ENCODE data around the gene ASPSCR1.

Gene ASPSCR1

GRCh38 chr17:81977211-81977808, at the start of gene ASPSCR1:
Gene ASPSCR1 (plus strand): TSS chr17:81977629. CDS start chr17:81977647, 18 bp downstream.
- no peak for DNase-seq

- DNase-seq = peak; percentile 73
These were observed 49.5 kb upstream of the ASPSCR1 start, which contains the start of gene MAFG for GRCh38 chr17:81927653-81928543. Gene MAFG (minus strand): TSS chr17:81927735. CDS start chr17:81923185, 4,550 bp downstream.

GRCh38 chr17:81928544-81929252, 48.7 kb upstream of the ASPSCR1 start:
- no peak for DNase-seq

GRCh38 chr17:81929253-81930141, 47.9 kb upstream of the ASPSCR1 start:
- no peak for DNase-seq

- DNase-seq = no peak
These were observed 47.0 kb upstream of the ASPSCR1 start for GRCh38 chr17:81930142-81931125.

- DNase-seq = no peak
These were observed 46.3 kb upstream of the ASPSCR1 start for GRCh38 chr17:81931189-81931556.

GRCh38 chr17:81931557-81932332, 45.7 kb upstream of the ASPSCR1 start:
- DNase-seq = no peak

- DNase-seq = no peak
These were observed 45.0 kb upstream of the ASPSCR1 start for GRCh38 chr17:81932333-81932983.

- no peak for DNase-seq
These were observed 44.2 kb upstream of the ASPSCR1 start for GRCh38 chr17:81933178-81933699.

GRCh38 chr17:81934098-81934757, 43.2 kb upstream of the ASPSCR1 start:
- DNase-seq = no peak

- no peak for DNase-seq
These were observed 42.4 kb upstream of the ASPSCR1 start for GRCh38 chr17:81934850-81935708.

- DNase-seq = no peak
These were observed 41.7 kb upstream of the ASPSCR1 start for GRCh38 chr17:81935709-81936084.

- no peak for DNase-seq
These were observed 38.2 kb upstream of the ASPSCR1 start for GRCh38 chr17:81939218-81939617.

- no peak for DNase-seq
These were observed 37.5 kb upstream of the ASPSCR1 start for GRCh38 chr17:81939881-81940385.

GRCh38 chr17:81940538-81941483, 36.6 kb upstream of the ASPSCR1 start:
- DNase-seq = no peak

GRCh38 chr17:81941484-81942166, 35.8 kb upstream of the ASPSCR1 start:
- DNase-seq = no peak

All from SIG-M5 (cell line).